Pancreas (tissue), 10 donors: Measurements from ENCODE around the gene PRB4. TPM values are rescaled to one million over a fixed set of nuclear protein-coding genes. Genes with fewer than 3 reads are reported as not detected.

ENCODE experiments used
- ATAC-seq, 4 donors: fragments of 200-7000 bp; cut with Tn5 transposase; one replicate each; pipeline versions ENCODE4 v1.8.0 to v1.9.1; 2020; ENCODE audit warnings: mild to moderate bottlenecking in 4 of 4, moderate library complexity in 4 of 4
- DNase-seq, 6 donors: peaks; one replicate each; pipeline ENCODE4 v3.0.0-alpha.2; 2020
- FAIRE-seq: peaks from 2 replicates; lab custom pipeline; 2012; peaks lifted over from hg19 to GRCh38; lab: Jason Lieb, UNC
- H3K27ac ChIP-seq, 4 donors: fragments of 200-600 bp; sonication (generic); 1 replicate in 3 of 4; 2 replicates in 1 of 4; pipeline versions ENCODE4 v1.5.0 to v1.8.0; 2020
- H3K27me3 ChIP-seq, 4 donors: fragments of 200-600 bp; one replicate each; pipeline ENCODE4 v1.8.0; 2021
- H3K36me3 ChIP-seq, 3 donors: fragments of 200-600 bp; sonication (generic) in 1 of 3; one replicate each; pipeline versions ENCODE4 v1.5.0 to v1.8.0; 2020 to 2021
- H3K4me1 ChIP-seq, 3 donors: fragments of 200-600 bp; one replicate each; pipeline ENCODE4 v1.8.0; 2021
- H3K4me3 ChIP-seq, 4 donors: fragments of 200-600 bp; sonication (generic) in 2 of 4; one replicate each; pipeline versions ENCODE4 v1.5.0 to v1.8.0; 2020 to 2021
- H3K9me3 ChIP-seq, 4 donors: fragments of 200-600 bp; one replicate each; pipeline ENCODE4 v1.8.0; 2021
- CTCF ChIP-seq, 4 donors: fragments of 200-600 bp; sonication (generic) in 3 of 4; IDR thresholded peaks; one replicate each; pipeline versions ENCODE4 v1.5.0 to v1.8.0; 2021; ENCODE audit warnings: antibody characterized with exemption in 4 of 4
- WGBS, 2 donors: extraction: QIAGEN DNeasy Blood & Tissue Kit; methylation state at CpG; one replicate each; pipeline ENCODE4 v1.1.7; 2013; 5-methylcytosine and 5-hydroxymethylcytosine counted together
- intact Hi-C, 3 donors: fragments of 100-400 bp; cut with DNase I; formaldehyde crosslinking; loops; one replicate each; pipeline versions ENCODE4 v1.11.1 to v1.14.2; 2022
- polyA plus RNA-seq, 2 donors: library from polyadenylated mRNA; stranded (reverse); fragments of 200-250 nt; gene quantifications; one replicate each; pipeline ENCODE4 v1.2.3, GENCODE V29; 2013
- total RNA-seq, 6 donors: library from RNA; stranded (reverse); fragmentation: NEBNext Ultra II Directional in 4 of 6; extraction: Animal tissue kit (Norgen Biotek cat#: 25700) in 4 of 6; gene quantifications; one replicate each; pipeline versions ENCODE4 v1.2.1 to v1.2.4, GENCODE V29; 2021 to 2023
- donor health status: healthy with polysubstance abuse.
- donor health status: DM: no; HTN: no; CAD: no; lungs with moderate emphysema.
- donor health status: DM: no; HTN: no; CAD: no.
- donor health status: control.
- donor health status: control.
- donor health status: Bipolar disorder and iron deficiency.
- donor health status: DM: yes; HTN: yes; CAD: no.
- donor health status: DM: no; HTN: no; CAD: no.
- donor health status: DM: no; HTN: no; CAD: no.
- donor health status: DM: yes; HTN: yes; CAD: no.

PRB4 gene
- total and polyA plus RNA-seq, 8 donors = not detected

GRCh38 chr12:11324426-11324825 is 14.2 kb upstream of the PRB4 start:
- intact Hi-C loops = no loop called here
- Histone ChIP-seq H3K9me3 (no peaks in the 10 kb centered on the region), H3K4me1 (no peaks in the 10 kb centered on the region), H3K27ac (no peak overlapping the region), H3K27me3 (no peaks in the 10 kb centered on the region), H3K36me3 (no peaks in the 10 kb centered on the region), H3K4me3 (no peak overlapping the region)
- FAIRE-seq (no peak), DNase-seq (no peak), ATAC-seq (no peak)
- no peak for TF ChIP-seq CTCF (IDR thresholded peaks at IDR 0.05)
- WGBS, 2 donors = 94% methylated on average over 3 of the region's 3 CpGs

- H3K27me3 ChIP-seq = no peaks in the 10 kb centered on the region
- no peak for TF ChIP-seq CTCF (IDR thresholded peaks at IDR 0.05)
- H3K4me1 ChIP-seq = no peaks in the 10 kb centered on the region
- 76 to 85% methylated on average over 2 of the region's 2 CpGs for WGBS, 2 donors
- no peak for ATAC-seq
- no peak overlapping the region for H3K27ac ChIP-seq
- intact Hi-C loops = no loop called here
- FAIRE-seq = no peak
- no peak overlapping the region for H3K4me3 ChIP-seq
- no peaks in the 10 kb centered on the region for H3K9me3 ChIP-seq
- DNase-seq = no peak
- H3K36me3 ChIP-seq = no peaks in the 10 kb centered on the region
These were observed 11.7 kb upstream of the PRB4 start for GRCh38 chr12:11321980-11322379.

GRCh38 chr12:11307143-11307542 is 3.1 kb downstream of the PRB4 start:
- no peaks in the 10 kb centered on the region for H3K9me3 ChIP-seq
- FAIRE-seq (no peak), DNase-seq (no peak), ATAC-seq (no peak)
- WGBS, 2 donors = 74 to 76% methylated on average over 2 of the region's 2 CpGs
- no peak overlapping the region for H3K27ac ChIP-seq
- H3K4me1 ChIP-seq = no peaks in the 10 kb centered on the region
- H3K4me3 ChIP-seq = no peak overlapping the region
- TF ChIP-seq CTCF (IDR thresholded peaks at IDR 0.05) = no peak
- intact Hi-C loops = no loop called here
- no peaks in the 10 kb centered on the region for H3K27me3 ChIP-seq
- H3K36me3 ChIP-seq = no peaks in the 10 kb centered on the region

GRCh38 chr12:11273449-11273848 is 36.8 kb downstream of the PRB4 start:
- Histone ChIP-seq H3K4me1 (no peaks in the 10 kb centered on the region), H3K27ac (no peak overlapping the region), H3K9me3 (no peaks in the 10 kb centered on the region), H3K27me3 (no peaks in the 10 kb centered on the region), H3K36me3 (no peaks in the 10 kb centered on the region), H3K4me3 (no peak overlapping the region)
- 75 to 83% methylated on average over 3 of the region's 3 CpGs for WGBS, 2 donors
- ATAC-seq = no peak
- no peak for TF ChIP-seq CTCF (IDR thresholded peaks at IDR 0.05)
- FAIRE-seq = no peak
- intact Hi-C loops = no loop called here
- no peak for DNase-seq

- Histone ChIP-seq H3K4me1 (no peaks in the 10 kb centered on the region), H3K27ac (no peak within 1 kb of the TSS), H3K4me3 (no peak within 1 kb of the TSS), H3K9me3 (no peaks in the 10 kb centered on the region), H3K36me3 (no peaks in the 10 kb centered on the region), H3K27me3 (no peaks in the 10 kb centered on the region)
- no peak for FAIRE-seq
- no peak for DNase-seq
- TF ChIP-seq CTCF (IDR thresholded peaks at IDR 0.05) = no peak
- intact Hi-C loops = no loop called here
- WGBS, 2 donors = 81 to 83% methylated on average over 3 of the region's 3 CpGs
- no peak for ATAC-seq
These were observed 40.6 kb downstream of the PRB4 start, which contains the start of gene PRB3 for GRCh38 chr12:11269607-11270006. Gene PRB3 (minus strand): TSS chr12:11269707. CDS start chr12:11269669, 38 bp downstream.
